Heart left ventricle (tissue), 16 donors: ENCODE measurements around the gene SMARCA2. TPM values are rescaled to one million over a fixed set of nuclear protein-coding genes. Genes with fewer than 3 reads are reported as not detected.
A peak's percentile ranks its signal among the peaks of the same experiment; 100 is the strongest.

Experiments
- ATAC-seq, 4 donors: fragments of 200-7000 bp; cut with Tn5 transposase; one replicate each; pipeline ENCODE4 v1.9.1; 2020 to 2022; ENCODE audit warnings: moderate library complexity in 4 of 4, mild to moderate bottlenecking in 3 of 4, moderate number of reproducible peaks in 1 of 4
- DNase-seq, 5 donors: peaks; one replicate each; pipeline ENCODE4 v3.0.0-alpha.2; 2020
- H3K27ac ChIP-seq, 12 donors: fragments of 200-600 bp; sonication (generic) in 4 of 12; one replicate each; pipeline versions ENCODE4 v1.5.0 to v1.8.0; 2016 to 2022; ENCODE audit warnings: mild to moderate bottlenecking in 2 of 12
- H3K27me3 ChIP-seq, 9 donors: fragments of 200-600 bp; sonication (generic) in 2 of 9; one replicate each; pipeline versions ENCODE4 v1.5.1 to v1.8.0; 2016 to 2022; ENCODE audit warnings: mild to moderate bottlenecking in 3 of 9
- H3K36me3 ChIP-seq, 9 donors: fragments of 200-600 bp; sonication (generic) in 2 of 9; one replicate each; pipeline versions ENCODE4 v1.5.0 to v1.8.0; 2018 to 2022; ENCODE audit warnings: mild to moderate bottlenecking in 2 of 9
- H3K4me1 ChIP-seq, 12 donors: fragments of 200-600 bp; sonication (generic) in 4 of 12; one replicate each; pipeline versions ENCODE4 v1.5.0 to v1.8.0; 2016 to 2022; ENCODE audit warnings: mild to moderate bottlenecking in 3 of 12
- H3K4me3 ChIP-seq, 12 donors: fragments of 200-600 bp; sonication (generic) in 4 of 12; one replicate each; pipeline versions ENCODE4 v1.5.0 to v1.8.0; 2017 to 2022; ENCODE audit warnings: mild to moderate bottlenecking in 9 of 12, moderate library complexity in 4 of 12
- H3K9me3 ChIP-seq, 12 donors: fragments of 200-600 bp; sonication (generic) in 4 of 12; one replicate each; pipeline versions ENCODE4 v1.5.0 to v1.8.0; 2016 to 2022; ENCODE audit warnings: mild to moderate bottlenecking in 1 of 12
- POLR2A ChIP-seq, 2 donors: fragments of 450-650 bp; IDR thresholded peaks; one replicate each; pipeline ENCODE4 v1.6.1; 2017; ENCODE audit warnings: antibody characterized with exemption in 2 of 2, mild to moderate bottlenecking in 2 of 2, moderate library complexity in 2 of 2
- WGBS, 4 donors: extraction: QIAGEN DNeasy Blood & Tissue Kit in 2 of 4; methylation state at CpG; one replicate each; pipeline versions ENCODE4 v1.1.5 to v1.1.7; 2013 to 2018; 5-methylcytosine and 5-hydroxymethylcytosine counted together
- intact Hi-C, 10 donors: fragments of 100-400 bp; cut with DNase I; formaldehyde crosslinking; loops; one replicate each; pipeline versions ENCODE4 v1.11.1 to v1.14.2; 2022
- polyA plus RNA-seq, 2 donors: library from polyadenylated mRNA; stranded (reverse); fragments of 200-250 nt; gene quantifications; one replicate each; pipeline ENCODE4 v1.2.3, GENCODE V29; 2013
- total RNA-seq, 9 donors: library from RNA; depleted of rRNA in 2 of 9; stranded (reverse); fragments of >200 nt in 2 of 9; fragmentation: NEBNext Ultra II Directional in 3 of 9; extraction: Animal tissue kit (Norgen Biotek cat#: 25700) in 3 of 9; gene quantifications; one replicate each; pipeline versions ENCODE4 v1.1.0 to v1.2.4, GENCODE V29; 2016 to 2023
- TF ChIP-seq, protein P1 (sequence below), 12 donors: fragments of 200-600 bp; sonication (generic) in 4 of 12; IDR thresholded peaks; one replicate each; pipeline versions ENCODE4 v1.5.0 to v1.8.0; 2018 to 2022; ENCODE audit warnings: antibody characterized with exemption in 12 of 12, mild to moderate bottlenecking in 5 of 12
- donor health status: ischemic (EF 13 %, LVEDD 7.1; RV severe dilation, severe dysfunction).
- donor health status: healthy with polysubstance abuse.
- donor health status: DM: no; HTN: yes; CAD: no.
- donor health status: DM: no; HTN: no; CAD: no.
- donor health status: ischemic (EF 25% LVEDD 6.9; RV normal size, moderate dysfunction).
- donor health status: ischemic (EF 25% LVEDD 5.7; RV mildly dilated, moderate dysfunction).
- donor health status: healthy.
- donor health status: DM: yes; HTN: yes; CAD: no.
- donor health status: ischemic (EF 35%, LVEDD 5.7; RV mildly dilated, moderate dysfunction).
- donor health status: nonischemic (EF 11% LVEDD 7.7; RV severe dilation, severe dysfunction).
- donor health status: DM: yes; HTN: yes; CAD: no.
- donor health status: PGD.
- donor health status: ischemic (EF 29% LVEDD 5.4; RV normal size, mild dysfunction).
- donor health status: nonischemic (EF 23%, LVEDD 6.1; RV moderate dilation, normal function).

SMARCA2 gene
- total and polyA plus RNA-seq, 11 donors: 29.3 to 149 (median 103) TPM

DNA sequence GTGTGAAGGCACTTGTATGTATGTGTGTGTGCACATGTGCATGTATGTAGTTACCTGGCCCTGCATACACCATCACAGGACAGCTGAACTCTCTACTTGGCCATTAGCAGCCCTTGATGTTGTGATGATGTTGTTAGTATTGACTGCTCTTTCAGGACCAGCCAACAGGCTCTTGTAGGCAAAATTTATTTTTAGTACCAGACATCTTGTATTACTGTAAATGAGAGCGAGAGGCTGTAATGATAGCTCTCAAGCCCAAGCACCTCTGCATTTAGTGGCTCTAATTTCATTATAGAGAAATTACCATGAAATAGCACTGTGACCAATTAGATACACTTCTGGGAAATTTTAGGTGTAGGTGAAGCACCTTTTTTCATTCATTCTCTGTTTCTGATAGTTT lies 158.0 kb downstream of the SMARCA2 start:
- ATAC-seq (peak in 3 of 4 donors; percentile 35 to 77 (median 74)), DNase-seq (no peak)
- WGBS, 4 donors: 58 to 67% (median 63%) methylated on average over 1 of the region's 1 CpG
- Histone ChIP-seq H3K4me1 (peaks cover 0 to 18% (median 3%) of the 10 kb centered on the region in 12 donors), H3K27me3 (no peaks in the 10 kb centered on the region), H3K36me3 (peaks cover 0 to 49% (median 22%) of the 10 kb centered on the region in 9 donors), H3K27ac (no peak overlapping the region), H3K9me3 (no peaks in the 10 kb centered on the region), H3K4me3 (no peak overlapping the region)
- intact Hi-C loops: no loop called here
- TF ChIP-seq, protein P1, sequence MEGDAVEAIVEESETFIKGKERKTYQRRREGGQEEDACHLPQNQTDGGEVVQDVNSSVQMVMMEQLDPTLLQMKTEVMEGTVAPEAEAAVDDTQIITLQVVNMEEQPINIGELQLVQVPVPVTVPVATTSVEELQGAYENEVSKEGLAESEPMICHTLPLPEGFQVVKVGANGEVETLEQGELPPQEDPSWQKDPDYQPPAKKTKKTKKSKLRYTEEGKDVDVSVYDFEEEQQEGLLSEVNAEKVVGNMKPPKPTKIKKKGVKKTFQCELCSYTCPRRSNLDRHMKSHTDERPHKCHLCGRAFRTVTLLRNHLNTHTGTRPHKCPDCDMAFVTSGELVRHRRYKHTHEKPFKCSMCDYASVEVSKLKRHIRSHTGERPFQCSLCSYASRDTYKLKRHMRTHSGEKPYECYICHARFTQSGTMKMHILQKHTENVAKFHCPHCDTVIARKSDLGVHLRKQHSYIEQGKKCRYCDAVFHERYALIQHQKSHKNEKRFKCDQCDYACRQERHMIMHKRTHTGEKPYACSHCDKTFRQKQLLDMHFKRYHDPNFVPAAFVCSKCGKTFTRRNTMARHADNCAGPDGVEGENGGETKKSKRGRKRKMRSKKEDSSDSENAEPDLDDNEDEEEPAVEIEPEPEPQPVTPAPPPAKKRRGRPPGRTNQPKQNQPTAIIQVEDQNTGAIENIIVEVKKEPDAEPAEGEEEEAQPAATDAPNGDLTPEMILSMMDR (IDR thresholded peaks at IDR 0.05): no peak
- no peak for TF ChIP-seq POLR2A (IDR thresholded peaks at IDR 0.05)

DNA sequence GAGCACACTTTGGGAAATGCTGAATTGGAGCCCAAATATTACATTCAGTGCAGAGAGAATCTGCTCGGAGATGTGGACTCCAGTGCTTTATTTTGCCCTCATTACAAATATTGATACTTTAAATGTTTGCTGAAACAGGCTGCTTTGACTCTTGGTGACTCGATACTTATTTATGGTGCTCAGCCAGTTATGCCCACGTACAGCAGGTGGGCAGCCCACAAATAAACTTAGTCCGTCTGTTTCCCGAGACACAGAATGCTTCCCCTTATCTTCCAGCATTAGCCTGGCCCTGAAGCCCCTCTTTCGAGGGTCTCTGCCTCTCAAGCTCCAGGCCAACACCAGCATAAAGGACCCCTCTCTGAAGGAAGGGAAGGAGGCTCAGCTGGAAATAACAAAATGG lies 158.7 kb downstream of the SMARCA2 start:
- DNase-seq (no peak), ATAC-seq (no peak)
- intact Hi-C loops: no loop called here
- Histone ChIP-seq H3K27me3 (no peaks in the 10 kb centered on the region), H3K27ac (no peak overlapping the region), H3K9me3 (no peaks in the 10 kb centered on the region), H3K36me3 (peaks cover 0 to 42% (median 18%) of the 10 kb centered on the region in 9 donors), H3K4me1 (peaks cover 0 to 19% (median 3%) of the 10 kb centered on the region in 12 donors), H3K4me3 (no peak overlapping the region)
- 85 to 93% (median 90%) methylated on average over 5 to 6 of the region's 6 CpGs for WGBS, 4 donors
- TF ChIP-seq POLR2A (IDR thresholded peaks at IDR 0.05): no peak
- TF ChIP-seq, protein P1 (IDR thresholded peaks at IDR 0.05): no peak

DNA sequence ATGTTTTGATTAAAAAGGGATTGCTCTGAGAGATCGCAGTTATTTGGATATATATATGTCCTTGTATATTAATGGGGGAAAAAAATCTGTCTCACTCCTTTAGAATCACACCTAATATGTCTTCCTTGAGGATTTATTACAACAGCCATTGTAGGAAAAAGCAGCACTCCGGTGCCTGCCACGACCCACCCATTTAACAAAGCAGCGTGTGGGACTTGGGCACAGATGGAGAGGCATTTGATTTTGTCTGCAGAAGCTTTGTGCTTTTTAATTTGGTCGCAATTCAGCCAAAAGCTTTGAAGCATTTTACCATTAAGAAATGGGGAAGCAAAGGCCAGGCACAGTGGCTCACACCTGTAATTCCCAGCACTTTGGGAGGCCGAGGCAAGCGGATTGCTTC lies 159.2 kb downstream of the SMARCA2 start:
- no peaks in the 10 kb centered on the region for H3K27me3 ChIP-seq
- intact Hi-C loops: no loop called here
- DNase-seq: no peak
- H3K9me3 ChIP-seq: no peaks in the 10 kb centered on the region
- TF ChIP-seq, protein P1 (IDR thresholded peaks at IDR 0.05): no peak
- TF ChIP-seq POLR2A (IDR thresholded peaks at IDR 0.05): no peak
- no peak for ATAC-seq
- H3K27ac ChIP-seq: no peak overlapping the region
- 94 to 97% (median 96%) methylated on average over 7 of the region's 7 CpGs for WGBS, 4 donors
- H3K4me3 ChIP-seq: no peak overlapping the region
- H3K36me3 ChIP-seq: peaks cover 0 to 37% (median 16%) of the 10 kb centered on the region in 9 donors
- peaks cover 0 to 19% (median 3%) of the 10 kb centered on the region in 12 donors for H3K4me1 ChIP-seq

DNA sequence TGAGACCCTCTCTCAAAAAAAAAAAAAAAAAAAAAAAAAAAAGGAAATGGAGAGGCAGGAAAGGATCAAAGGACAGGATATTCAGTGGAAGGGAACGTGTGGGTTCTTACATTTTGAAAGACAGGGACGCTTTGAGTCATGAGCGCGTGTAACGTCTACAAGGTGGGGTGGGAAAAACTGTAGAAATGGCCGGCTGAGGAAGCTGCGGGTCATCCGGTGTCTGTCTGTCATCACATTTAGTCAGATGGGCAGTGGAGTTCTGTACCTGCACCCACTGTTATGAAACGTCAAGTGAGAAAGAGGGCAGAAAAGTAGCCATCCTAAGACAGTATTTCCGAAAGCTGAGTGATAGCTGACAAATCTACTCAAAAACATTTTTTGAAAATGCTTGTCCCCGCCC lies 159.8 kb downstream of the SMARCA2 start:
- 57 to 67% (median 58%) methylated on average over 11 of the region's 11 CpGs for WGBS, 4 donors
- DNase-seq (no peak), ATAC-seq (peak in 1 of 4 donors; percentile 18)
- intact Hi-C loops: loop anchor here in 2 of 10 donors (5.0 kb wide), 2 partner anchors 43 to 48 kb away; no protein-coding TSS in a partner anchor
- peaks cover 0 to 31% (median 15%) of the 10 kb centered on the region in 9 donors for H3K36me3 ChIP-seq
- H3K4me3 ChIP-seq: no peak overlapping the region
- no peak for TF ChIP-seq POLR2A (IDR thresholded peaks at IDR 0.05)
- TF ChIP-seq, protein P1 (IDR thresholded peaks at IDR 0.05): no peak
- H3K4me1 ChIP-seq: peaks cover 0 to 19% (median 3%) of the 10 kb centered on the region in 12 donors
- no peaks in the 10 kb centered on the region for H3K9me3 ChIP-seq
- H3K27ac ChIP-seq: no peak overlapping the region
- H3K27me3 ChIP-seq: no peaks in the 10 kb centered on the region
